C4-2B (cell line): ENCODE measurements around the gene RHOT1.

Experiments
- CTCF ChIP-seq: fragments of 450-650 bp; conservative IDR thresholded peaks from 2 replicates; pipeline ENCODE4 v1.5.1; 2017; ENCODE audit warnings: mild to moderate bottlenecking
- ZFX ChIP-seq: fragments of 450-650 bp; IDR thresholded peaks from 2 replicates; pipeline ENCODE4 v1.6.1; 2017

- TF ChIP-seq CTCF (no peak), ZFX (no peak)
Observed at GRCh38 chr17:32126746-32127145, 15.6 kb upstream of the RHOT1 start.
